Fibroblast of skin of left quadriceps (primary cell): ENCODE results near the gene NR1H4.
"Not testable (repeated sequence)": the region's sequence is repeated elsewhere in the genome, so short reads cannot be mapped to it uniquely, and the experiment has no call there.

Source experiments
- DNase-seq, 2 experiments: peaks; one replicate each; pipeline ENCODE4 v3.0.0-alpha.2; 2013; ENCODE audit warnings: low read depth in 2 of 2

The NR1H4 gene

GRCh38 chr12:100473716-100474150 is at the start of gene NR1H4:
TSS of gene NR1H4 (plus strand) at chr12:100473866. CDS start at chr12:100493324, 19,458 bp downstream.
- no peak for DNase-seq

DNA sequence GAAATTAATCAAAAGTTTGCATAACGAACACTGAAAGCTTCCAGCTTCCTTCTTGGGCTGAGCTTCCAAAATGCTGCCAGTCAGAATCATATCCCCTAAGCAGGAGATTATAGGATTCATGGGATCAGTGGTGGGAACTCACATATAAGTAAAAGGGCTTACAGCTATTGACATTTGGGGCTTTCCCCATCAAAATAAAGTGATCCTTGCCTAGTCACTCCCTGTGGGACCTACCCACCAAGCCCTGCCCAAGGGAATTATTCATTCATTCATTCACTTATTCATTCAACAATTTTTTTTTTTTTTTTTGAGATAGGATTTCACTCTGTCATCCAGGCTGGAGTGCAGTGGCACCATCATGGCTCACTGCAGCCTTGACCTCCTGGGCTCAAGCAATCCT is 47.5 kb upstream of the NR1H4 start:
- no peak for DNase-seq

GRCh38 chr12:100427078-100427477 is 46.6 kb upstream of the NR1H4 start:
- DNase-seq = peak in 1 of 2 experiments; percentile 5

- DNase-seq = not testable (repeated sequence)
These were observed 43.4 kb upstream of the NR1H4 start for GRCh38 chr12:100430251-100430650.

DNA sequence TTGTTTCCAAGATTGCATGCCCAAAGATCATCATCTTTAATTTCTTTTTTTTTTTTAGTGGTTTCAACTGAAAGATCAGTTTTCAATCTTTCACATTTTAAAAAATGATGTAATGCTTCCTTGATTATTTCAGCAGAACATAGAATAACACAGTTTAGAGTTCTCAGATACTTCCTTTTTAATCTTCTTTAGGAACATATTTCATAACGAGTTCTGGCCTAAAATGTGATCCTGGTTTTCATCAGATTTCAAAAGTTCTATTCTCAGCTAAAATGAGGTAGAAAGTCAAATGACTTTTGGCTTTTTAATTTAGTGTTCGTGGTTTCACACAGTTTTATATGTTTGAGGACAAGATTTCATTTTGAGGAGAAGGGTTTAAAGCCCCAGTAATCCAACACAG is 40.0 kb upstream of the NR1H4 start:
- DNase-seq = no peak

- no peak for DNase-seq
These were observed 39.5 kb upstream of the NR1H4 start for GRCh38 chr12:100434177-100434576.

GRCh38 chr12:100435957-100436356 is 37.7 kb upstream of the NR1H4 start:
- DNase-seq = no peak

DNA sequence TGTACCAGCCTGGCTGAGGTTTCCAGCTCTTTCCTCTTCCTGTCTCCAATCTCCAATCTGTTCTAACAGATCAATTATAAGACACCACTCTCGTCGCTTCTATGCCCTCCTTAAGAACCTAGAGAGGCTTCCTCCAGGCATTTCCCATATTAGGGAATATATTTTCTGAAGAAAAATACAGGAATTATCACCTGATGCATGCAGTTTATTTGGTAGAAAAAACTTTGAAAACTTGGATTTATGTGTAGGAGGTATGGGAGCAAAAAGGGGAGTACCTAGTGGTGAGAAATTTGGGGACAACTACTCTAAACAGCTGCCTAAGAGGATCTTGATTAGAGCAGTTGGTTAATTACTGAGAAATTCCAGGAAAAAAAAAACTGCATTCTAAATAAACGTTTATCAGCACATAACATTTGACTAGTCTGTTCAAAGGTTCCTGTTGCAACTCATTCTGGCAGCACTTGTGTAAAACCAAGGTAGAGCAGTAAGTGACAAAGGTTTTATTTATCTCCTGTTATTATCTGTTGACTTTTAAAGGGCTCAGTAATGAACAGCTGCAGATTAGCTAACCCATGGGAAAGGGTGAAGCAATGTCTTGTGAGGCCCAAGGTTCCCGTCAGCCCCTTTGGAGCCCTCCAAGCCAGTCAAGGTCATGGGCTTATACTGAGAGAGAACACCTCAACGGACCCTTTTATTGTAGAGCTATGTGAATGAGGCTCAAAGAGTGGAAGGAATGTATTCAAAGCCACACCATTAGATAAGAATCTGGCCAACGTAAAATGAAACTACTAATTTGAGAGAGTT is 36.4 kb upstream of the NR1H4 start:
- no peak for DNase-seq

DNA sequence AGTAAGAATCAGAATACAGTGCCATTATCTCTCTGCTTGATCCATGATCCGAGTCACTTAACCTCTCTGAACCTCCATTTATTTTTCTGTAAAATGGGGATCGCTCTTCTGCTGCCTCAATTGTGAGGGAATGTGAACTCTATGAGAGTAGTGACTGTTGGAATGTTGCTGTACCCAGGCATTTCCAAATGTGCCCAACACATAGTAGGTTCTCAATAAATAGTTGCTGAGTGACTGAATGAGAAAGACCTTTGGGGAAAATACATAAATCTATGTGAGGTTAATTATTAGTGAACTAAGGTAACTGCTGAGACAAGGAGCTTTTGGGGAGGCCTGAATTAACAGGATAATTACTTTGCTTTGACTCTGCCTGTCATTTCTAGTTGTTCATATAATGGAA is 33.9 kb upstream of the NR1H4 start:
- DNase-seq = no peak

- DNase-seq = no peak
These were observed 31.3 kb upstream of the NR1H4 start for GRCh38 chr12:100442403-100442802.

DNA sequence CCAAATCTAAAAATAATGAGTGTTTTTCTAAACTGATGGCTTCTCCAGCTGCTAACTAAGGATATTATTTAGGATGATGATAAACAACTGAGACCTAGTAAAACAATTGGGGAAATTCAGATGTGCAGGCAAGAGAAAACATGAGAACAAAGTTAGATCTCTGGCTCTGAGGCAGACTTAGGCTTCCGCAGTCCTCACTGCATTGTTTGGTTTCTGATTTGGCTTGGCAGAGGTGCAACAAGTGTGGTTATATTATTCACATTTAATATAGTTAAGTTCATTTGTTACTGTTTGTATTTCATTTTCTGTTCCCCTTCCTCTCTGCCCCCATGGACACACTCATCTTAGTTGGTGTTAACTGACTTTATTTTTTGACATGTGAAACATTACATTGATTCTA is 30.2 kb upstream of the NR1H4 start:
- DNase-seq = no peak

GRCh38 chr12:100445081-100445481 is 28.6 kb upstream of the NR1H4 start:
- DNase-seq = no peak

GRCh38 chr12:100447381-100447780 is 26.3 kb upstream of the NR1H4 start:
- DNase-seq = no peak

DNA sequence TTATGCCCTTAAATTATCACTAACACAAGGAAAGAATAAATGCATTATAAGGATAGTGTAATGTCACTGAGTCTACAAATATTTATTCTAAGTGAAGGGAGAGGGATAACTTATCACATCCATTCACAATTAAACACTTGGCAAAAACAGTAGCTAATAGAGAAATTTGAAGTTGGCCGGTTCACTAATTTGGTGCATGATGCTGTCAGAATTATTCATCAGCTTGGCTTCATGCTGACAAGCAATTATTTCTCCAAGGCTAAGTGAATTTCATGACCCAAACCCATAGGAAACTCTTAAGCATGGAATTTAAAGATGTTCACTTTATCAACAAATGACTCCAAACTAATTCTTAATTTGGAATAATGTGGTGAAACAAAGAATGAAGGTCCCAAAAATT is 25.0 kb upstream of the NR1H4 start:
- no peak for DNase-seq

GRCh38 chr12:100450735-100451134 is 22.9 kb upstream of the NR1H4 start:
- DNase-seq = no peak

- no peak for DNase-seq
These were observed 19.7 kb upstream of the NR1H4 start for GRCh38 chr12:100453951-100454350.

DNA sequence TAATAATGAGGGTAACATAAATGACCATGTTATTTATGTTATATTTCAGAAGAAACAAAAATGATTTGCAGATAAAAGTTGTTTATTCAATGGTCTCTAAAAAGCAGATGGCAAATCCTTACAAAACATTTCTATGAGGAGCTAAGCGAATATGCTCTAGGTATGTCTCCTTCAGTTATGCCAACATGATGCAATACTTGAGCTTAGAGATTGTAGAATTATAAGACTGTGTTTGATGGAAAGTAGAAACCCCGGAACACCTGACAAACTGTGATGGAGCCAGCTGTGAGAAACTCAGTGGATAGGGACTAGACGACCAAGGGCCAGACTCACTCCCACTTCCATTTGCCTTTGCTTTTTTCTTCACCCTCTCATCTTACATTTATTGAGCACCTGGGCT is 17.8 kb upstream of the NR1H4 start:
- no peak for DNase-seq

DNA sequence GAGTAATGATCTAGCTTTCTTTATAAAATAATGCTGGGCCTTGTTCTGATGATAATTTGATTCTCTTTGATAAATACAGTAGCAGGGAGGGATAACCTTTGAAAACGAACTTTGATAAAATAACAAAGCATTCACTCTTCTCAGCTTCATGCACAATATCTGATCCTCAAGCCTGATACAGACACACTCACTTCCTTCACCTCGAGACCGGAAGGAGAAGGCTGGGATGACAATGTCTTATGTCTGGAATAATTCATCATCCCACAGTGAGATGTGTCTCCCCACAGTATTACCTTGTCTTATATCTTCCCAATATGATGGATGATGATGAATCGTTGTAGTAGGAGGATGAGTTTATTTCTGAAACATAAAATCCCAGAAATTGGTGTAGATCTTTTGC is 15.5 kb upstream of the NR1H4 start:
- no peak for DNase-seq

DNA sequence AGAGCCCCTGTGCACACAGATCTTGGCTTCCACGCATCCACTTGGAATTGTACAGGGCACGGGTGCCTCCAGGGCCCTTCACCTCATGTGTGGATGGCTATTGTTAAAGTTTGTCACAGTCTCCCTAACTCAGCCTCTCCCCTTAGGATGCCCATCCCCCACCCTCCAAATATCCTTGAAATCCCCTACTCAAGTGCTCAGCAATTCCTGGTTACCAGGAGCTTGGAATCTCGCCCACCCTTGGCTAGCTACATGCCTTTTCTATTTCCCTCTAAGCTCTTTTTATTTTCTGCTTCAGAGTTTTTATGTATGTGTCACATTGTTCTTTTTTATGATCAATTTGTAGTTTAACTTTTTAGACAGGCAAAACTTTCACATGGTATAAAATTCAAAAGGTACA is 13.0 kb upstream of the NR1H4 start:
- no peak for DNase-seq

- DNase-seq = no peak
These were observed 12.2 kb upstream of the NR1H4 start for GRCh38 chr12:100461330-100461973.

GRCh38 chr12:100463661-100464060 is 10.0 kb upstream of the NR1H4 start:
- no peak for DNase-seq

DNA sequence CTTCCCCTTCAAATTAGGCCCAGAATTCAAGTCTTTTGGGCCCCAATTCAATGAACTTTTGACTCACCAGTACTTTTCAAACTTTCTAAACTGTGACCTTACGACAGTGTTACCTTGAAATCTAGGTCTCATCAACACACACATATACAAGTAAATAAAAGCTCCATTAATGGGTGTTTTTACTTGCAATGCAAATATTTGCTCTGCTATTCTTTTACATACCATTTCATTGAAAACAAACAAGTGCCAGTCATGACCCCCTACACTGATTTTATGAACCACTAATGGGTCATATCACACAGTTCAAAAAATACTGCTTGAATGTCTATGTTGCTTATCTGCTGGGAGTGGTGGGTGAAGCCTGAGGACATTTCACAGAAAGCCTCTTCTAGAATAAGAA is 9.1 kb upstream of the NR1H4 start:
- no peak for DNase-seq

GRCh38 chr12:100468126-100468525 is 5.5 kb upstream of the NR1H4 start:
- DNase-seq = no peak
